ENCODE measurements around the gene SRMS. TPM values are rescaled to one million over a fixed set of nuclear protein-coding genes. Genes with fewer than 3 reads are reported as not detected.

Gene SRMS
- total RNA-seq, 1 donor from 2014 or later = 0.16 TPM

DNA sequence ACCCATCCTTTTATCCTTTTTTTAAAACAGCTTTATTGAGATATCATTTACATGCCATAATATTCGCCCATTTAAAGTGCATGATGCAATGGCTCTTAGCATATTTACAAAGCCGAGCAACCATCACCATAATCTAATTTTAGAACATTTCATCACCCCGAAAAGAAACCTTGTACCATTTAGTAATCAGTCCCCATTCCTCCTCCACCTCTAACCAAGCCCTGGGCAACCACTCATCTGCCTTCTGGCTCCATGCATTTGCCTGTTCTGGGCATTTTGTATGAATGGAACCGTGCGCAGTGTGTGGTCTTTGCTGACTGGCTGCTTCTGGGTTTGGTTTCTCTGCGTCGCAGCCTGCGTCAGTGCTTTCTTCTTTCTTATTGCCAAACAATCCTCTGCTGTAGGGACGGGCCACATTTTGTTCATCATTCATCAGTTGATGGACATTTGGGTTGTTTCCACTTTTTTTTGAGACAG lies 38.4 kb downstream of the SRMS start:
- H3K36me3 Mint-ChIP-seq (ENCODE audit: low read depth) = no peaks in the 10 kb centered on the region
- ChIA-PET CTCF (no interaction called here), POLR2A (interaction anchor here (1.4 kb wide), 1 partner anchor 11 kb away, joined by 3 read pairs; the partner anchor contains the start of gene PPDPF)
- no peak for DNase-seq
- peaks cover 12% of the 10 kb centered on the region for H3K9me3 Mint-ChIP-seq
- peaks cover 31% of the 10 kb centered on the region for H3K27me3 Mint-ChIP-seq
- TF ChIP-seq, protein P1, sequence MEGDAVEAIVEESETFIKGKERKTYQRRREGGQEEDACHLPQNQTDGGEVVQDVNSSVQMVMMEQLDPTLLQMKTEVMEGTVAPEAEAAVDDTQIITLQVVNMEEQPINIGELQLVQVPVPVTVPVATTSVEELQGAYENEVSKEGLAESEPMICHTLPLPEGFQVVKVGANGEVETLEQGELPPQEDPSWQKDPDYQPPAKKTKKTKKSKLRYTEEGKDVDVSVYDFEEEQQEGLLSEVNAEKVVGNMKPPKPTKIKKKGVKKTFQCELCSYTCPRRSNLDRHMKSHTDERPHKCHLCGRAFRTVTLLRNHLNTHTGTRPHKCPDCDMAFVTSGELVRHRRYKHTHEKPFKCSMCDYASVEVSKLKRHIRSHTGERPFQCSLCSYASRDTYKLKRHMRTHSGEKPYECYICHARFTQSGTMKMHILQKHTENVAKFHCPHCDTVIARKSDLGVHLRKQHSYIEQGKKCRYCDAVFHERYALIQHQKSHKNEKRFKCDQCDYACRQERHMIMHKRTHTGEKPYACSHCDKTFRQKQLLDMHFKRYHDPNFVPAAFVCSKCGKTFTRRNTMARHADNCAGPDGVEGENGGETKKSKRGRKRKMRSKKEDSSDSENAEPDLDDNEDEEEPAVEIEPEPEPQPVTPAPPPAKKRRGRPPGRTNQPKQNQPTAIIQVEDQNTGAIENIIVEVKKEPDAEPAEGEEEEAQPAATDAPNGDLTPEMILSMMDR (IDR thresholded peaks at IDR 0.05) = no peak
- H3K4me3 Mint-ChIP-seq = no peak overlapping the region
- intact Hi-C loops (cut with micrococcal nuclease) = no loop called here
- H3K27ac Mint-ChIP-seq = no peak overlapping the region
- no peak for ATAC-seq (ENCODE audit: low read depth)
- no peaks in the 10 kb centered on the region for H3K4me1 Mint-ChIP-seq

DNA sequence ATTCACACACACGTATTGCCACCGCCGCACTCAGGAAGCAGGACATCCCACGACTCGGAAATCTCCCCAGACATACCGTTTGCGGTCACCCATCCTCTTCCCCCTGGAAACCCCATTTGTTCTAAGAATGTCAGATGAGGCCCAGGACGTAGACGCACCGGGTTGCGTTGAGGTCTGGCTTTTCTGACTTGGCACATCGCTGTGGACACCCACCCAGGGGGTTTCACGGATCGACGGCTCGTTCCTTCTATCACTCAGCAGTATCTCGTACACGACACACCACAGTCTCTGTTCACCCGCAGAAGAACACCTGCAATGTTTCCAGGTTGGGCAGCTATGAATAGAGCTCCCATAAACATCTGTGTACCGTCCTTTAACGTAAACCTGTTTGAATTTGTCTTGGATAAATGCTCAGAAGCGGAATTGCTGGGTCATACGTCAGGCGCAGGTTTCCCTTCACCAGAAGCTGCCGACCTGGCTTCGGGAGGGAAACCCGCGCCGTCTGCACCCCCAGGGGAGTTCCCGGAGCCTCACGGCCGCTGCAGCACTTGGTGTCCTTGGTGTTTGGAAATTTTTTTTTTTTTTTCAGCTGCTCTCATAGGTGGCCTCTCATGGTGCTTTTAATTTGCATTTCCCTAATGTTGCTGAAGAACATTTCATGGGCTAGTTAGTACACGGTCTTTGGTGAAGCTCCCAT lies 39.3 kb downstream of the SRMS start:
- TF ChIP-seq, protein P1 (IDR thresholded peaks at IDR 0.05) = no peak
- Mint-ChIP-seq H3K36me3 (ENCODE audit: low read depth) (no peaks in the 10 kb centered on the region), H3K9me3 (peaks cover 10% of the 10 kb centered on the region), H3K27me3 (peaks cover 29% of the 10 kb centered on the region), H3K27ac (no peak overlapping the region), H3K4me1 (no peaks in the 10 kb centered on the region), H3K4me3 (no peak overlapping the region)
- ChIA-PET POLR2A (interaction anchor here (1.4 kb wide), 1 partner anchor 12 kb away, joined by 3 read pairs; the partner anchor contains the start of gene PPDPF), CTCF (no interaction called here)
- ATAC-seq (ENCODE audit: low read depth) = no peak
- no peak for DNase-seq
- intact Hi-C loops (cut with micrococcal nuclease) = no loop called here

DNA sequence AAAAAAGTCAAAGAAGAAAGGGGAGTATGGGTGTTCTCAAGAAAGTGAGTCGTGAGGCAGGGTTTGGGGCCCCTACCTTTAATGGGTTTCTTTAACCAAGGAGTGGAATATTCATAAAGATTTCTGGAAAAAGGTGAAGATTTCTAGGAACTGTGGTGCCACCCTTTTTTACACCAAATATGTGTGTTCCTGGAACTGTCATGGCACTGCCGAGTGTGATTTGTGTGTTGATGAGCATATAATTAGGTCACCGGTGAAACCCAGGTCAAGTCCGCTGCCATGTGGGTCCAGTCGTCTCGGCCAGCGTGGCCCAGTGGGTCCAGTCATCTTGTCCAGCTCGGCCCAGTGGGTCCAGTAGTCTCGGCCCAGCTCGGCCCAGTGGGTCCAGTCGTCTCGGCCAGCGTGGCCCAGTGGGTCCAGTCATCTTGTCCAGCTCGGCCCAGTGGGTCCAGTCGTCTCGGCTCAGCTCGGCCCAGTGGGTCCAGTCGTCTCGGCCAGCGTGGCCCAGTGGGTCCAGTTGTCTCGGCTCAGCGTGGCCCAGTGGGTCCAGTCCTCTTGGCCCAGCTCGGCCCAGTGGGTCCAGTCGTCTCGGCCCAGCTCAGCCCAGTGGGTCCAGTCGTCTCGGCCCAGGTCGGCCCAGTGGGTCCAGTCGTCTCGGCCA lies 40.3 kb downstream of the SRMS start:
- H3K4me3 Mint-ChIP-seq = no peak overlapping the region
- POLR2A ChIA-PET = interaction anchor here (0.7 to 1.1 kb wide), 2 partner anchors 14 to 436 kb away, joined by 3 to 4 read pairs; partner anchors contain the start of gene PPDPF
- intact Hi-C loops (cut with micrococcal nuclease) = no loop called here
- CTCF ChIA-PET = no interaction called here
- no peaks in the 10 kb centered on the region for H3K4me1 Mint-ChIP-seq
- ATAC-seq (ENCODE audit: low read depth) (no peak), DNase-seq (no peak)
- H3K27ac Mint-ChIP-seq = no peak overlapping the region
- no peaks in the 10 kb centered on the region for H3K36me3 Mint-ChIP-seq (ENCODE audit: low read depth)
- peaks cover 25% of the 10 kb centered on the region for H3K27me3 Mint-ChIP-seq
- H3K9me3 Mint-ChIP-seq = peaks cover 8% of the 10 kb centered on the region
- TF ChIP-seq, protein P1 (IDR thresholded peaks at IDR 0.05) = no peak

DNA sequence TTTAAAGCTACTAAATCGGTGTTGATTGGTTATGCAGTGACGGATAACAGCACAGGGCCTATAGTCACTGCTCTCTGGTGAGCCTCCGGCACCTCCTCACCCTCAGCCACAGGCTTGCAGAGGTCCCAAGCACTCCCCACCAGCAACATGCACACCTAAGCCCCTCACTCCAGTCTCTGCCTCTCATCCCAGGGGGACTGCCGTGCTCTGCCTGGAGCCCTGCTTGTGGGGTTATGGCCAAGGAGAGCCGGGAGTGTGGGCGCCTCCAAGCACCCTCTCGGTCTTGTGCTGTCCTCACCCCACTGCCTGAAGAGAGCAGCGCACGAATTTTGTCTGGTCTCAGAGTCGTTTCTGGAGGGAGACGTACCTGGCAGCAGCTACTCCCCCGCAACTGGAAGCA lies 41.8 kb downstream of the SRMS start:
- Mint-ChIP-seq H3K9me3 (peaks cover 8% of the 10 kb centered on the region), H3K36me3 (ENCODE audit: low read depth) (no peaks in the 10 kb centered on the region), H3K4me3 (no peak overlapping the region), H3K27me3 (peaks cover 24% of the 10 kb centered on the region), H3K4me1 (no peaks in the 10 kb centered on the region), H3K27ac (no peak overlapping the region)
- ATAC-seq (ENCODE audit: low read depth) = no peak
- CTCF ChIA-PET = no interaction called here
- TF ChIP-seq, protein P1 (IDR thresholded peaks at IDR 0.05) = no peak
- intact Hi-C loops (cut with micrococcal nuclease) = no loop called here
- POLR2A ChIA-PET = interaction anchor here (1.1 to 1.4 kb wide), 2 partner anchors 15 kb away, joined by 4 to 5 read pairs; partner anchors contain the start of gene PPDPF
- no peak for DNase-seq

DNA sequence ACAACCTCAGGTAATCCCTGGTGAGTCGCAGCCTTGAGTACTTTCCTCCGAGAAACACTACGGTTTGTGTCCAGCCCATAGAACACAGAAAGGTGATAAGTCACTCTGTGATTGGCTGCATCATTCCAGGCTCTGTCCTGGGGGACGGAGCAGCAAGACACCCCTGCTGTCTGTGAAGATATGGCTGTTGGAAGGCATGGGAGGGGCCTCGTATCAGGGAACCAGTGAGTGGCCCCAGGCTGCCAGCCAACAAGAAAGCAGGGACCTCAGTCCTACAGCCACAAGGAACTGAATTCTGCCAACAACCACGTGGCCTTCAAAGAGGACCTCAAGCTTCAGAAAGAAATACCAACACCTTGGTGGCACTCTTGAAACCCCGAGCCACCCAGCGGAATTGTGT lies 42.3 kb downstream of the SRMS start:
- H3K4me3 Mint-ChIP-seq = no peak overlapping the region
- H3K27ac Mint-ChIP-seq = no peak overlapping the region
- H3K36me3 Mint-ChIP-seq (ENCODE audit: low read depth) = no peaks in the 10 kb centered on the region
- ChIA-PET POLR2A (interaction anchor here (1.4 kb wide), 1 partner anchor 16 kb away, joined by 5 read pairs; the partner anchor contains the start of gene PPDPF), CTCF (no interaction called here)
- H3K4me1 Mint-ChIP-seq = no peaks in the 10 kb centered on the region
- H3K27me3 Mint-ChIP-seq = peaks cover 24% of the 10 kb centered on the region
- DNase-seq (no peak), ATAC-seq (ENCODE audit: low read depth) (no peak)
- TF ChIP-seq, protein P1 (IDR thresholded peaks at IDR 0.05) = no peak
- H3K9me3 Mint-ChIP-seq = peaks cover 8% of the 10 kb centered on the region
- intact Hi-C loops (cut with micrococcal nuclease) = no loop called here

Data from activated B cell treated with CpG ODN at 0.5 μM for 24 hours (primary cell).